IMR-90 (cell line): ENCODE measurements around the gene HTR1D. TPM values are rescaled to one million over a fixed set of nuclear protein-coding genes. Genes with fewer than 3 reads are reported as not detected.
"Not testable (repeated sequence)": the region's sequence is repeated elsewhere in the genome, so short reads cannot be mapped to it uniquely, and the experiment has no call there.

Experiments
- ATAC-seq: fragments of 200-7000 bp; cut with Tn5 transposase; 2 replicates; pipeline ENCODE4 v1.9.1; 2020; ENCODE audit warnings: low read depth, mild to moderate bottlenecking, moderate library complexity
- BruUV-seq: library from RNA; stranded (reverse); fragments of 400-500 nt; replicated peaks from 2 replicates; lab custom pipeline; 2021; lab: Mats Ljungman, UMichigan
- CTCF ChIA-PET: fragments of 300-600 bp; formaldehyde crosslinking; extraction: SDS; loops from one replicate; lab custom pipeline; 2021; ENCODE audit warnings: antibody characterized with exemption; lab: Yijun Ruan, JAX
- POLR2A ChIA-PET: fragments of 300-600 bp; sonication (Branson Sonifier 250); formaldehyde crosslinking; loops from one replicate; lab custom pipeline; 2022; ENCODE audit warnings: antibody characterized with exemption; ENCODE audit not compliant: unreplicated experiment; lab: Charles Lee
- DNase-seq: peaks from one replicate; pipeline ENCODE4 v3.0.0; 2013
- H2AFZ ChIP-seq: replicated peaks from 2 replicates; pipeline ENCODE3; 2013; ENCODE audit warnings: low read length, mild to moderate bottlenecking; ENCODE audit not compliant: poor library complexity
- H2AK5ac ChIP-seq: 2 replicates; pipeline ENCODE4 v1.6.1; 2013; ENCODE audit warnings: low read depth, low read length, inconsistent platforms
- H2AK9ac ChIP-seq: replicated peaks from 2 replicates; pipeline ENCODE3; 2013; ENCODE audit warnings: mild to moderate bottlenecking, low read depth, low read length, moderate library complexity; ENCODE audit not compliant: poor library complexity
- H2BK120ac ChIP-seq: 2 replicates; pipeline ENCODE4 v1.6.1; 2013; ENCODE audit warnings: low read depth, low read length, inconsistent platforms
- H2BK15ac ChIP-seq: 3 replicates; pipeline ENCODE4 v1.6.1; 2013; ENCODE audit warnings: low read depth, low read length, inconsistent platforms
- H2BK20ac ChIP-seq: 2 replicates; pipeline ENCODE4 v1.6.1; 2013; ENCODE audit warnings: low read depth, mild to moderate bottlenecking, inconsistent platforms, low read length, moderate library complexity
- H2BK5ac ChIP-seq: 2 replicates; pipeline ENCODE4 v1.6.1; 2013; ENCODE audit warnings: mild to moderate bottlenecking, low read depth, low read length, inconsistent platforms; ENCODE audit not compliant: poor library complexity, severe bottlenecking
- H3K14ac ChIP-seq: replicated peaks from 2 replicates; pipeline ENCODE4 v1.6.1; 2013; ENCODE audit warnings: low read depth, low read length, inconsistent platforms
- H3K18ac ChIP-seq: 2 replicates; pipeline ENCODE4 v1.6.1; 2013; ENCODE audit warnings: low read depth, low read length, control low read depth
- H3K23ac ChIP-seq: 2 replicates; pipeline ENCODE4 v1.6.1; 2013; ENCODE audit warnings: low read depth, low read length, inconsistent platforms
- H3K27ac ChIP-seq: 2 replicates; pipeline ENCODE4 v1.5.1; 2013; ENCODE audit warnings: mild to moderate bottlenecking, control low read depth, low read length; ENCODE audit not compliant: insufficient read depth
- H3K27me3 ChIP-seq: 2 replicates; pipeline ENCODE4 v1.6.1; 2013; ENCODE audit warnings: low read length; ENCODE audit not compliant: control insufficient read depth, insufficient read depth
- H3K36me3 ChIP-seq: 2 replicates; pipeline ENCODE4 v1.6.1; 2013; ENCODE audit warnings: low read length, mixed read lengths; ENCODE audit not compliant: control insufficient read depth, insufficient read depth
- H3K4ac ChIP-seq: 2 replicates; pipeline ENCODE4 v1.6.1; 2013; ENCODE audit warnings: low read depth, low read length, inconsistent platforms
- H3K4me1 ChIP-seq: 2 replicates; pipeline ENCODE4 v1.6.1; 2013; ENCODE audit warnings: low read length, mixed read lengths; ENCODE audit not compliant: control insufficient read depth, insufficient read depth
- H3K4me2 ChIP-seq: 2 replicates; pipeline ENCODE4 v1.6.1; 2013; ENCODE audit warnings: low read depth, mild to moderate bottlenecking, control low read depth, low read length, moderate library complexity
- H3K4me3 ChIP-seq: 2 replicates; pipeline ENCODE4 v1.5.1; 2013; ENCODE audit warnings: low read depth, mild to moderate bottlenecking, control low read depth, low read length, moderate library complexity; ENCODE audit not compliant: insufficient read depth
- H3K56ac ChIP-seq: 2 replicates; pipeline ENCODE4 v1.6.1; 2013; ENCODE audit warnings: low read length, inconsistent platforms; ENCODE audit not compliant: insufficient read depth; ENCODE audit errors: extremely low read depth
- H3K79me1 ChIP-seq, 2 experiments: 2 replicates each; pipeline ENCODE4 v1.6.1; 2013; ENCODE audit warnings: low read length in 2 of 2, inconsistent platforms in 1 of 2, low read depth in 1 of 2
- H3K9ac ChIP-seq: 2 replicates; pipeline ENCODE4 v1.6.1; 2013; ENCODE audit warnings: low read depth, low read length, control low read depth
- H3K9me1 ChIP-seq: 2 replicates; pipeline ENCODE4 v1.6.1; 2013; ENCODE audit warnings: low read length, inconsistent platforms; ENCODE audit not compliant: insufficient read depth
- H3K9me3 ChIP-seq: 2 replicates; pipeline ENCODE4 v1.6.1; 2013; ENCODE audit warnings: low read length; ENCODE audit not compliant: control insufficient read depth, insufficient read depth
- H4K20me1 ChIP-seq: 2 replicates; pipeline ENCODE4 v1.6.1; 2013; ENCODE audit warnings: low read length, inconsistent platforms; ENCODE audit not compliant: insufficient read depth
- H4K5ac ChIP-seq: 2 replicates; pipeline ENCODE4 v1.6.1; 2013; ENCODE audit warnings: mild to moderate bottlenecking, low read depth, low read length, control low read depth
- H4K8ac ChIP-seq, 2 experiments: 2 replicates each; pipeline ENCODE4 v1.6.1; 2013; ENCODE audit warnings: low read depth in 2 of 2, low read length in 2 of 2, control low read depth in 1 of 2, inconsistent platforms in 1 of 2
- H4K91ac ChIP-seq: 2 replicates; pipeline ENCODE4 v1.6.1; 2013; ENCODE audit warnings: low read depth, low read length, inconsistent platforms; ENCODE audit not compliant: insufficient read depth
- CEBPB ChIP-seq: IDR thresholded peaks from 2 replicates; pipeline ENCODE4 v1.6.1; 2012; ENCODE audit warnings: low read depth, low read length, improper control_type of control experiment
- FOS ChIP-seq: fragments of 150-350 bp; IDR thresholded peaks from 2 replicates; pipeline ENCODE4 v1.6.1; 2016; ENCODE audit warnings: low read depth, low read length
- NFE2L2 ChIP-seq: fragments of 150-350 bp; IDR thresholded peaks from 2 replicates; pipeline ENCODE4 v1.6.1; 2016; ENCODE audit warnings: low read depth, mild to moderate bottlenecking, low read length
- WGBS, 2 experiments: methylation state at CpG; one replicate each; pipeline versions ENCODE4 v1.1.5 to v1.1.7; 2013; ENCODE audit warnings: missing lambda C conversion rate in 2 of 2; ENCODE audit not compliant: insufficient read length in 1 of 2; ENCODE audit errors: extremely low coverage in 2 of 2; 5-methylcytosine and 5-hydroxymethylcytosine counted together
- dilution Hi-C: fragments of 300-500 bp; cut with HindIII; formaldehyde crosslinking; loops from one replicate; pipeline ENCODE4 v1.14.3; 2018; ENCODE audit warnings: low sequenced_read_pairs; ENCODE audit not compliant: unreplicated experiment
- in situ Hi-C: fragments of 300-500 bp; cut with MboI; formaldehyde crosslinking; loops from 3 replicates; pipeline ENCODE4 v1.14.3; 2019; ENCODE audit warnings: low sequenced_read_pairs, inconsistent platforms, mixed read lengths
- intact Hi-C: fragments of 100-400 bp; cut with micrococcal nuclease; formaldehyde crosslinking; loops from 2 replicates; pipeline ENCODE4 v1.10.0; 2022
- polyA plus RNA-seq, 3 experiments: library from polyadenylated mRNA; depleted of rRNA; stranded (reverse); fragments of >200 nt; gene quantifications; 2 replicates each; pipeline ENCODE4 v1.2.3, GENCODE V29; 2012; ENCODE audit warnings: low replicate concordance in 1 of 3
- total RNA-seq: library from RNA; depleted of rRNA; stranded (reverse); fragments of >200 nt; gene quantifications from 2 replicates; pipeline ENCODE4 v1.2.3, GENCODE V29; 2012

HTR1D gene
- total and polyA plus RNA-seq, 2 of the 4 experiments (the other 2 are of a cell fraction), result 0.03 to 0.18 TPM

DNA sequence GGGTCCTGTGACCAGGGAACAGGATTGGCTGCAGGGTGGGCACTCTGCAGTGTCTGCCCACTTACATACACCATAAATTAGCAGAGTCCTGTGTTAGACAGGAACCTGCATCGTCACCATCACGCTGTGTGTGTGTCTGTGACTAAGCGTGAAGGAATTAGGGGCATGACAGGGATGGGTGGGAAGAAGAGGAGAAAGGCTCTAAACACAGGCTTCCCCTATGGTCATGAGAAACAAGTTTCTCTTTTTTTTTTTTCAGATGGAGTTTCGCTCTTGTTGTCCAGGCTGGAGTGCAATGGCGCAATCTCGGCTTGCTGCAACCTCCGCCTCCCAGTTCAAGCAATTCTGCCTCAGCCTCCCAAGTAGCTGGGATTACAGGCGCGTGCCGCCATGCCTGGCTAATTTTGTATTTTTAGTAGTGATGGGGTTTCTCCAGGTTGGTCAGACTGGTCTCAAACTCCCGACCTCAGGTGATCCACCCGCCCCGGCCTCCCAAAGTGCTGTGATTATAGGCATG is 28.3 kb downstream of the HTR1D start:
- POLR2A ChIA-PET, result interaction anchor here (0.7 kb wide), 1 partner anchor 155 kb away, joined by 14 read pairs; the partner anchor contains the start of gene HNRNPR
- H3K27ac ChIP-seq, H2BK5ac ChIP-seq, H3K79me1 ChIP-seq, H3K9me1 ChIP-seq, H3K9me3 ChIP-seq, H4K20me1 ChIP-seq, H3K27me3 ChIP-seq, H4K5ac ChIP-seq, H3K23ac ChIP-seq, H2AK9ac ChIP-seq, H4K91ac ChIP-seq, H3K56ac ChIP-seq, CTCF ChIA-PET, BruUV-seq, H2BK20ac ChIP-seq, H3K9ac ChIP-seq, H3K4me2 ChIP-seq, H3K18ac ChIP-seq, H3K4me1 ChIP-seq, H3K4me3 ChIP-seq, H3K36me3 ChIP-seq, dilution Hi-C loops: not testable (repeated sequence)
- Histone ChIP-seq H4K8ac (peak overlapping the region in 1 of 2 experiments; percentile 50; a peak in 1 of 4 replicates), H2AFZ (peak overlapping the region; percentile 2), H2BK120ac (peak overlapping the region; percentile 15), H2AK5ac (peak overlapping the region; percentile 67; the same call in 1 of the 2 replicates), H2BK15ac (0 out of 3 replicates have a peak overlapping the region, but pooled peaks have one; percentile 21), H3K4ac (0 out of 2 replicates have a peak overlapping the region, but pooled peaks have one; percentile 1), H3K14ac (peak overlapping the region; percentile 2; the same call in 1 of the 2 replicates)
- ATAC-seq (peak; percentile 82), DNase-seq (peak; percentile 93)
- TF ChIP-seq FOS, result peak; percentile 79
- TF ChIP-seq NFE2L2, result peak; percentile 71; the same call in 1 of the 2 replicates
- TF ChIP-seq CEBPB, result peak; percentile 87
- intact Hi-C loops, result loop anchor here (10.0 kb wide), 1 partner anchor 346 kb away; the partner anchor contains the start of gene E2F2
- in situ Hi-C loops, result loop anchor here (5.0 kb wide), 2 partner anchors 92 to 212 kb away; no protein-coding TSS in a partner anchor
- no CpG with 5 or more reads among the region's 13 CpGs for WGBS, 2 experiments
